Ramos (cell line): ENCODE measurements around the gene CASP9.
"Not testable (repeated sequence)": the region's sequence is repeated elsewhere in the genome, so short reads cannot be mapped to it uniquely, and the experiment has no call there.

Experiments used
- in situ Hi-C: fragments of 300-500 bp; cut with MboI; formaldehyde crosslinking; loops from one replicate; pipeline ENCODE4 v1.14.3; 2022; ENCODE audit warnings: low sequenced_read_pairs; ENCODE audit not compliant: unreplicated experiment

CASP9 gene

GRCh38 chr1:15526490-15527339 lies 2.7 kb upstream of the CASP9 start, which contains the start of gene DNAJC16:
TSS of gene DNAJC16 (plus strand) at chr1:15526848. CDS start at chr1:15529106, 2,258 bp downstream.
- in situ Hi-C loops = no loop called here

DNA sequence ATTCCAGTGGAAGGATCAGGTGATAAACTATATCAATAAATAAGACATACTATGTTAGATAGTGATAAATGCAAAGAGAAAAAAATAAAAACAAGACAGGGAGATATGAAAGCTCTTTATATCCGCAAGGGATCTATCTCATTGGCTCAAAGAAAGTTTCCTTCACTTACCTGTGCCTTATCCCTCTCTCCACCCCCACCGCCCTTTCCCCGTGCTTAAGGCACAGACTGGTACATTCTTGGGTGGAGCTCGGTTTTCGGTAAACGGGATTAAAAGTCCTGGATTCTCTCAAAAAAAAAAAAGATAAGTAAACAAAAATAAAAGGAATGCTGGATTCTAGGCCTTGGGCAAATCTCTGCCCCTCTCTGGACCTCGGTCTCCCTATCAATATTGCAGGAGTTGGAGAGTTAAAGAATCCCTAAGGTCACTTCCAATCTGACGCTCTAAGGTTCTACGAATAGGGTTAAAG lies 2.0 kb upstream of the CASP9 start:
- in situ Hi-C loops = no loop called here

DNA sequence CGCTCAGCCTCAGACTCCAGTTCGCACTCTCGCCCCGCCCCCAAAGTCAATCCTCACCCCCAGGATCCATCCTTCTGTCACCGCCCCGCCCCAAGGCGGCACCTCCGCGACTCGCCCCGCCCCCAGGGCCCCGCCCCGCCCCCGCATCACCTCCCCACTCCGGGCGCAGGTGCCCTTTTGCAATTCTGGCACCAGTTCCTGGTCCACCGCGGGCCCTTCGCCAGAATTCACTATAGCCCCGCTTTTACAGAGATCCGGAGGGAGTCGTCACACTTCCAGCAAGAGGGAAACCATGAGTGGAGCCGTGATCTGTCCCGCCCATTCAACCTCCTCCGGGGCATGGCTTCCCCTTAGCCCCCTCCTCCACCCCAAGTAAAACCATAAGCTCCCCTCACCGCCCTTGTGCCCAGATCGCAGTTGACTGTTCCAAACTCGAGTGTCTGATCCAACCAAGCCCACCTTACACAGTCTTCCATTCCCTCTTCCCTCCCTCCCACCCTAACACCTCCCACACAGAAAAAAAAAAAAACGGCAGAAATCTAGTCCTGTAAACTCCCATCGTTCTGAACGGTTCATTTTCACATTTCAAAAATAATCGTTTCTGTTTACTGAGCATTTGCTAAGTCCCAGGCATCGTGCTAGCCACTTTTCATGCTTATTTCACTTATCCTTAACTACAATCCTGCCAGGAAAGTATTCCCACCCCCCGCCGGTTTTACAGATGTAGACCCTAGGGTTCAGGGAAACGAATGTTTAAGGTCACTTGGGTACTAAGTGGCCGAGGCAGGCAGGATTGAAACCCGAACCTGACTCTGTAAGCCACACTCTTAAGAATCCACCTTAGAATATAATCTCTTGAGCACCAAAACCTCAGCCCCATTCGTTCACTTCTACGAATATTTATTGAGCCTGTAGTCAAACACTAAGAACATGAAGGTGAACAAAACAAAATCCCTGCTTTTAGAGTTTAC lies 1.3 kb upstream of the CASP9 start:
- in situ Hi-C loops = no loop called here

- in situ Hi-C loops = no loop called here
Measured at GRCh38 chr1:15524283-15525049, 451 bp upstream of the CASP9 start.

DNA sequence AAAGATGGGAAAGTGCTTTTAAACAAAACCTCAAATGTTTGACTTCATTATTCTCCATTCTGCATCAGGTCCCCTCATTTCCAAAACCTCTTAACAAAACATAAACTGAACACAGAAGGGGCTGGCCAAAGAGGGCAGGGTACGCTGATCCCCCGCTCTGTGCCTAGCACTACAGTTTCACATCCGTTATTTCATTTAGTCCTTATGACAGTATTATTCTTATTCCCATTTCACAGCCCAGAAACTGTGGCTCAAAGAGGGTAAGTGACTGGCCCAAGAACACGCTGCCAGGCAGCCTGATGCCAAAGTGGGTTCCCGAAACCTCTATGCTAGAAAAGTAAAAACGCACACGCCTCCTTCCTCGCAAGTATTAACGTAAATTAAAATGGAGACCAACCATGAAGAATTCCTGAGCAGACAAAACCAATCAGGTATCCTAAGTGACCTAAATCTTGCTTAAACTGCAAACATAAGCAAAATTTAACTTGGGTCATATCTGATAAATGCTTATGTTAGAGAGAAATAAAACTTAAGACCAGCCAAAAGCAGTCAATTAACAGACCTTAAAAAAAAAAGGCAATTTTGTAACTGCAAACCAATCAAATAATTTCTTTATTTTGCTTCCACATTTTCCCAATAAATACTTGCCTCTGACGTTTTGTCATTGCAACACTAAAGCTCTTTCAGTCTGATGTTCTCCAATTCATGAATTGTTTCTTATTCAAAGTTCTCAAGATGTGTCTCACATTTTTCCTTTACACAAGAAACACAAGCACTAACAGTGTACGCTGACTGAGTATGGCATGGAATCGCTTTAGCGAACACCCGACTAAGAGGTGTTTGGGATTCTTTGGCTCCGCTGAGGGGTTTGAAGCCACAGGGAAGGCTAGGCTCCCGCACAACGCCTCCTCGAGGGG lies 653 bp downstream of the CASP9 start:
- in situ Hi-C loops = no loop called here

DNA sequence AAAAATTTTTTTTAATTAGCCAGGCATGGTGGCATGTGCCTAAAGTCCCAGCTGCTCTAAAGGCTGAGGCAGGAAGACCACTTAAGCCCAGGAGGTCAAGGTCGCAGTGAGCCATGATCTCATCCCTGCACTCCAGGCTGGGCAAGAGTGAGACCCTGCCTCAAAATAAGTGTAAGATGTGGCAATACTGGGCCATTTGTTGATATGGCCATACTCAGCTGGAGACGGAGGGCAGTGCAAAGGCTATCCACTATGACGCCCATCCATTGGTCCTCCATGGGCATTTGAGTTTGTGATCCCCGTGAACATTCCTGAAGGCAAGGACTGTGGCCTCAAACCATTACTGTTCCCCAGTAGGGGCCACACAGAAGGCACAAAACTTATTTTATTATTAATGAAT lies 1.5 kb downstream of the CASP9 start:
- in situ Hi-C loops = no loop called here

DNA sequence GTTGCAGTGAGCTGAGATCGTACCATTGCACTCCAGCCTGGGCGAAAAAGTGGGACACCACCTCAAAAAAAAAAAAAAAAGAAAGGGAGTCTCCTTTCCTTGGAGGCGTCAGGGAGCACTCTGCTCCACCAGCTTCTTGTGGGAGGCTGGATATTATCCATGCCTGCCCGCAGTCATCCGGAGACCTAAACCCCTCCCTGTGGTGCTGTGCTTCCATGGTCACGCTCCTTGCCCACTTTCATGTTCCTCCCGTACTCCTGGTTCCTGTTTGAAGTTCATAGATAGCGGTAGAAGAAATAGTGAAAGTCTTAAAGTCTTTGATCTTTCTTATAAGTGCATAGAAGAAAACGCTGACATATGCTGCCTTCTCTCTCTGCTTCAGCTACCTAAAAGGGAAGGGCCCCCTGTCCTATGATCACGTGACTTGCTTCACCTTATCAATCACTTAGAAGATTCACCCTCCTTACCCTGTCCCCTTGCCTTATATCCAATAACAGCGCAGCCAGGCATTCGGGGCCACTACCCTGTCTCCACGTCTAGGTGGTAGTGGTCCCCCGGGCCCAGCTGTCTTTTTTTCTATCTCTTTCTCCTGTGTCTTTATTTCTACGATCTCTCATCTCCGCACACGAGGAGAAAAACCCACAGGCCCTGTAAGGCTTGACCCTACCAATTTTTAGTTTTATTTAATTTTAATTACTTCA lies 2.7 kb downstream of the CASP9 start:
- in situ Hi-C loops = not testable (repeated sequence)

DNA sequence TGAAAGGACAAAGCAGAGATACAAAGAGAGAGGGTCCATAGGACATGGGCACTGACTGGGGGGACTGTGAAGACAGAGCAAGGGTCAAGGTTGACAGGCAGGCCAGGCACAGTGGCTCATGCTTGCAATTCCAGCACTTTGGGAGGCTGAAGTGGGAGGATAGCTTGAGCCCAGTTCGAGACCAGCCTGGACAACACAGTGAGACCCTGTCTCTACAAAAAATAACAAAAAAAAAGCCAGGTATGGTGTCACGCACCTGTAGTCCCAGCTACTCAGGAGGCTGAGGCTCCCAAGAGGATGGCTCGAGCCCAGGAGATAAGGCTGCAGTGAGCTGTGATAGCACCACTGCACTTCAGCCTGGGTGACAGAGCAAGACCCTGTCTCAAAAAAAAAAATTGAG lies 4.4 kb downstream of the CASP9 start:
- in situ Hi-C loops = no loop called here

DNA sequence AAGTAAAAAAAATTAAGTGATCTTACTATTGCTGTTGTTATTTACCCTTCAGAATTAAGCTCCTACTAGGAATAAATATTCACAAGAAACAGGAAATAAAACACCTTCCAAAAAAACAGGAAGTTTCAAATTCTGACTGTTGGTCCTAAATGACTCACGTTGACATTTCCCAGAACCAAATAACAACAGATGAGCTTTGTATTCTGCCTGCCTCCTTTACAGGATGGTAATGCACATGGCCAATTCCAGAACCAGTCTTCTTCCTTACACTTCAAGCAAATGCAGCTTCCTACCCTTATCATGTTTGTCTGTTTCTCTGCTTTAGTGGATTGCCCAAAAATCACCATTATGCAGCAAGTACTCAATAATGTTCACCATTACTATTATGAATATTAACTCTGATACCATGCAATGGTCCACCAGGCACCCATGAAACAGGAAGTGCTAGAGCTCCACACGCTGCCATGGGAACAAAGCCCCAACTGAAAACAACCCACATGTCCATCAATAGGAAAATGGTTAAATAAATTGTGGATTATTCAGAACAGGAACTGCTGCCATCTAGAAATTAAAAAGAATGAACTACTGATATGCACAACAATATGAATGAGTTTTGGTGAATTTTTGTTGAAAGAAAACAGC lies 8.9 kb downstream of the CASP9 start:
- in situ Hi-C loops = no loop called here

DNA sequence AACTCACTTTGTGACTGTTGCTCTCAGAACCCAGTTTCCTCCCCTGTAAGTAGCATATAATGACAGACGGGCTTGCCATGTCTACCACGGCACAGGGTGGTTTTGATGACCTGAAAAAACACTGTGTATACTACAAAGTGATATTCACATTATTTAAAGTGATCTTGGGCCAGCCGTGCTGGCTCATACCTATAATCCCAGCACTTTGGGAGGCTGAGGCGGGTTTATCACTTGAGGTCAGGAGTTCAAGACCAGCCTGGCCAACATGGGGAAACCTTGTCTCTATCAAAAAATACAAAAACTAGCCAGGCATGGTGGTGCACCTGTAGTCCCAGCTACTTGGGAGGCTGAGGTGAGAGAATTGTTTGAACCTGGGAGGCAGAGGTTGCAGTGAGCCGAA lies 9.5 kb downstream of the CASP9 start:
- in situ Hi-C loops = not testable (repeated sequence)

DNA sequence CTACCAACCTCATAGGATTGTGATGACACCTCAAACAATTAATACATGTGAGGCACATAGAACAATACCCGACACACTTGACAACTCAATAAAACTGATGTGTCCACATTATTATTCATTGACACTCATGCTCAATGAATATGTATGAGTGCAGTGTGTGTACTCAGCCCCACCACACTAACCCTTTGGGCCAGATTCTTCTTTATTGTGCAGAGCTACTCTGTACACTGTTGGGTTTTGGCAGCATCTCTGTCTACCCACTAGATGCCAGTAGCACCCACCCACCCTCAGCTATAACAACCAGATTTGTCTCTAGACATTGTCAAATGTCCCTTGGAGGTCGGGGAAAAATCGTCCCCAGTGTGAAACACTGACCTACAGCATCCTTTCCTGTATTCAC lies 10.1 kb downstream of the CASP9 start:
- in situ Hi-C loops = no loop called here

- in situ Hi-C loops = no loop called here
Measured at GRCh38 chr1:15513192-15513591, 10.8 kb downstream of the CASP9 start.

- in situ Hi-C loops = no loop called here
Measured at GRCh38 chr1:15510611-15511405, 13.2 kb downstream of the CASP9 start.

DNA sequence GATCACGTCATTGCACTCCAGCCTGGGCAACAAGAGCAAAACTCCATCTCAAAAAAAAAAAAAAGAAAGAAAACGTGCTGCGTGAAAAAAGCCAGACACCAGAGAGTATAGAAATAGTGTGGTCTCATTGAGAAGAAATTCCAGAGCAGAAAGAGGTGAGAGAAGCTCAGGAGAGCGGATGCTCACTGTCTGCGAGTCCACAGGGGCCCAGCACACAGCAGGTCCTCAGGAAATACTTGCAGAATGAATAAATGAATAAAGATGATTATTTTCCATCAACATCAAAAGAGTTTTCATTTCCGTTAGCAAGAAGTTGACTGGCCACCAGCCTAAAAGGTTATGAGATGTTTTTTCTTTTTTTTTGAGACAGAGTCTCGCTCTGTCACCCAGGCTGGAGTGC lies 14.4 kb downstream of the CASP9 start:
- in situ Hi-C loops = no loop called here

- in situ Hi-C loops = no loop called here
Measured at GRCh38 chr1:15508700-15509487, 15.1 kb downstream of the CASP9 start.

- in situ Hi-C loops = no loop called here
Measured at GRCh38 chr1:15507278-15507677, 16.7 kb downstream of the CASP9 start.

GRCh38 chr1:15506831-15507230 lies 17.2 kb downstream of the CASP9 start:
- in situ Hi-C loops = no loop called here
